IMR-90 (cell line): ENCODE measurements around the gene POGLUT2. TPM values are rescaled to one million over a fixed set of nuclear protein-coding genes. Genes with fewer than 3 reads are reported as not detected.

Source experiments
- ATAC-seq: fragments of 200-7000 bp; cut with Tn5 transposase; 2 replicates; pipeline ENCODE4 v1.9.1; 2020; ENCODE audit warnings: low read depth, mild to moderate bottlenecking, moderate library complexity
- BruUV-seq: library from RNA; stranded (reverse); fragments of 400-500 nt; replicated peaks from 2 replicates; lab custom pipeline; 2021; lab: Mats Ljungman, UMichigan
- CTCF ChIA-PET: fragments of 300-600 bp; formaldehyde crosslinking; extraction: SDS; loops from one replicate; lab custom pipeline; 2021; ENCODE audit warnings: antibody characterized with exemption; lab: Yijun Ruan, JAX
- POLR2A ChIA-PET: fragments of 300-600 bp; sonication (Branson Sonifier 250); formaldehyde crosslinking; loops from one replicate; lab custom pipeline; 2022; ENCODE audit warnings: antibody characterized with exemption; ENCODE audit not compliant: unreplicated experiment; lab: Charles Lee
- DNase-seq: peaks from one replicate; pipeline ENCODE4 v3.0.0; 2013
- H2AFZ ChIP-seq: replicated peaks from 2 replicates; pipeline ENCODE3; 2013; ENCODE audit warnings: low read length, mild to moderate bottlenecking; ENCODE audit not compliant: poor library complexity
- H2AK5ac ChIP-seq: 2 replicates; pipeline ENCODE4 v1.6.1; 2013; ENCODE audit warnings: low read depth, low read length, inconsistent platforms
- H2AK9ac ChIP-seq: replicated peaks from 2 replicates; pipeline ENCODE3; 2013; ENCODE audit warnings: mild to moderate bottlenecking, low read depth, low read length, moderate library complexity; ENCODE audit not compliant: poor library complexity
- H2BK120ac ChIP-seq: 2 replicates; pipeline ENCODE4 v1.6.1; 2013; ENCODE audit warnings: low read depth, low read length, inconsistent platforms
- H2BK15ac ChIP-seq: 3 replicates; pipeline ENCODE4 v1.6.1; 2013; ENCODE audit warnings: low read depth, low read length, inconsistent platforms
- H2BK20ac ChIP-seq: 2 replicates; pipeline ENCODE4 v1.6.1; 2013; ENCODE audit warnings: low read depth, mild to moderate bottlenecking, inconsistent platforms, low read length, moderate library complexity
- H2BK5ac ChIP-seq: 2 replicates; pipeline ENCODE4 v1.6.1; 2013; ENCODE audit warnings: mild to moderate bottlenecking, low read depth, low read length, inconsistent platforms; ENCODE audit not compliant: poor library complexity, severe bottlenecking
- H3K14ac ChIP-seq: replicated peaks from 2 replicates; pipeline ENCODE4 v1.6.1; 2013; ENCODE audit warnings: low read depth, low read length, inconsistent platforms
- H3K18ac ChIP-seq: 2 replicates; pipeline ENCODE4 v1.6.1; 2013; ENCODE audit warnings: low read depth, low read length, control low read depth
- H3K23ac ChIP-seq: 2 replicates; pipeline ENCODE4 v1.6.1; 2013; ENCODE audit warnings: low read depth, low read length, inconsistent platforms
- H3K27ac ChIP-seq: 2 replicates; pipeline ENCODE4 v1.5.1; 2013; ENCODE audit warnings: mild to moderate bottlenecking, control low read depth, low read length; ENCODE audit not compliant: insufficient read depth
- H3K27me3 ChIP-seq: 2 replicates; pipeline ENCODE4 v1.6.1; 2013; ENCODE audit warnings: low read length; ENCODE audit not compliant: control insufficient read depth, insufficient read depth
- H3K36me3 ChIP-seq: 2 replicates; pipeline ENCODE4 v1.6.1; 2013; ENCODE audit warnings: low read length, mixed read lengths; ENCODE audit not compliant: control insufficient read depth, insufficient read depth
- H3K4ac ChIP-seq: 2 replicates; pipeline ENCODE4 v1.6.1; 2013; ENCODE audit warnings: low read depth, low read length, inconsistent platforms
- H3K4me1 ChIP-seq: 2 replicates; pipeline ENCODE4 v1.6.1; 2013; ENCODE audit warnings: low read length, mixed read lengths; ENCODE audit not compliant: control insufficient read depth, insufficient read depth
- H3K4me2 ChIP-seq: 2 replicates; pipeline ENCODE4 v1.6.1; 2013; ENCODE audit warnings: low read depth, mild to moderate bottlenecking, control low read depth, low read length, moderate library complexity
- H3K4me3 ChIP-seq: 2 replicates; pipeline ENCODE4 v1.5.1; 2013; ENCODE audit warnings: low read depth, mild to moderate bottlenecking, control low read depth, low read length, moderate library complexity; ENCODE audit not compliant: insufficient read depth
- H3K56ac ChIP-seq: 2 replicates; pipeline ENCODE4 v1.6.1; 2013; ENCODE audit warnings: low read length, inconsistent platforms; ENCODE audit not compliant: insufficient read depth; ENCODE audit errors: extremely low read depth
- H3K79me1 ChIP-seq, 2 experiments: 2 replicates each; pipeline ENCODE4 v1.6.1; 2013; ENCODE audit warnings: low read length in 2 of 2, inconsistent platforms in 1 of 2, low read depth in 1 of 2
- H3K9ac ChIP-seq: 2 replicates; pipeline ENCODE4 v1.6.1; 2013; ENCODE audit warnings: low read depth, low read length, control low read depth
- H3K9me1 ChIP-seq: 2 replicates; pipeline ENCODE4 v1.6.1; 2013; ENCODE audit warnings: low read length, inconsistent platforms; ENCODE audit not compliant: insufficient read depth
- H3K9me3 ChIP-seq: 2 replicates; pipeline ENCODE4 v1.6.1; 2013; ENCODE audit warnings: low read length; ENCODE audit not compliant: control insufficient read depth, insufficient read depth
- H4K20me1 ChIP-seq: 2 replicates; pipeline ENCODE4 v1.6.1; 2013; ENCODE audit warnings: low read length, inconsistent platforms; ENCODE audit not compliant: insufficient read depth
- H4K5ac ChIP-seq: 2 replicates; pipeline ENCODE4 v1.6.1; 2013; ENCODE audit warnings: mild to moderate bottlenecking, low read depth, low read length, control low read depth
- H4K8ac ChIP-seq, 2 experiments: 2 replicates each; pipeline ENCODE4 v1.6.1; 2013; ENCODE audit warnings: low read depth in 2 of 2, low read length in 2 of 2, control low read depth in 1 of 2, inconsistent platforms in 1 of 2
- H4K91ac ChIP-seq: 2 replicates; pipeline ENCODE4 v1.6.1; 2013; ENCODE audit warnings: low read depth, low read length, inconsistent platforms; ENCODE audit not compliant: insufficient read depth
- BHLHE40 ChIP-seq: fragments of 150-350 bp; IDR thresholded peaks from 2 replicates; pipeline ENCODE4 v1.6.1; 2016; ENCODE audit warnings: mild to moderate bottlenecking, low read depth, low read length
- CEBPB ChIP-seq: IDR thresholded peaks from 2 replicates; pipeline ENCODE4 v1.6.1; 2012; ENCODE audit warnings: low read depth, low read length, improper control_type of control experiment
- CHD1 ChIP-seq: IDR thresholded peaks from 2 replicates; pipeline ENCODE4 v1.6.1; 2012; ENCODE audit warnings: low read depth, low read length, improper control_type of control experiment
- MAZ ChIP-seq: IDR thresholded peaks from 2 replicates; pipeline ENCODE4 v1.6.1; 2012; ENCODE audit warnings: low read depth, mild to moderate bottlenecking, low read length, improper control_type of control experiment, moderate library complexity, borderline replicate concordance
- MXI1 ChIP-seq: IDR thresholded peaks from 2 replicates; pipeline ENCODE4 v1.6.1; 2012; ENCODE audit warnings: low read depth, mild to moderate bottlenecking, low read length, moderate library complexity, borderline replicate concordance
- NFE2L2 ChIP-seq: fragments of 150-350 bp; IDR thresholded peaks from 2 replicates; pipeline ENCODE4 v1.6.1; 2016; ENCODE audit warnings: low read depth, mild to moderate bottlenecking, low read length
- POLR2A ChIP-seq: IDR thresholded peaks from 2 replicates; pipeline ENCODE4 v1.6.1; 2012; ENCODE audit warnings: mild to moderate bottlenecking, low read depth, low read length
- RAD21 ChIP-seq: IDR thresholded peaks from 2 replicates; pipeline ENCODE4 v1.6.1; 2012; ENCODE audit warnings: low read length, improper control_type of control experiment
- RCOR1 ChIP-seq: IDR thresholded peaks from 2 replicates; pipeline ENCODE4 v1.6.1; 2012; ENCODE audit warnings: mild to moderate bottlenecking, low read length, improper control_type of control experiment; ENCODE audit not compliant: insufficient replicate concordance
- dilution Hi-C: fragments of 300-500 bp; cut with HindIII; formaldehyde crosslinking; loops from one replicate; pipeline ENCODE4 v1.14.3; 2018; ENCODE audit warnings: low sequenced_read_pairs; ENCODE audit not compliant: unreplicated experiment
- in situ Hi-C: fragments of 300-500 bp; cut with MboI; formaldehyde crosslinking; loops from 3 replicates; pipeline ENCODE4 v1.14.3; 2019; ENCODE audit warnings: low sequenced_read_pairs, inconsistent platforms, mixed read lengths
- intact Hi-C: fragments of 100-400 bp; cut with micrococcal nuclease; formaldehyde crosslinking; loops from 2 replicates; pipeline ENCODE4 v1.10.0; 2022
- polyA plus RNA-seq, 3 experiments: library from polyadenylated mRNA; depleted of rRNA; stranded (reverse); fragments of >200 nt; gene quantifications; 2 replicates each; pipeline ENCODE4 v1.2.3, GENCODE V29; 2012; ENCODE audit warnings: low replicate concordance in 1 of 3
- total RNA-seq: library from RNA; depleted of rRNA; stranded (reverse); fragments of >200 nt; gene quantifications from 2 replicates; pipeline ENCODE4 v1.2.3, GENCODE V29; 2012
- TF ChIP-seq, protein P1 (sequence below): conservative IDR thresholded peaks from 2 replicates; pipeline ENCODE4 v1.5.1; 2012; ENCODE audit warnings: mild to moderate bottlenecking, low read depth, low read length, improper control_type of control experiment
- TF ChIP-seq, protein P2 (sequence below): fragments of 150-350 bp; IDR thresholded peaks from 2 replicates; pipeline ENCODE4 v1.6.1; 2016; ENCODE audit warnings: low read depth, mild to moderate bottlenecking, low read length, moderate library complexity, borderline replicate concordance

POGLUT2 gene
- total and polyA plus RNA-seq, 2 of the 4 experiments (the other 2 are of a cell fraction), result 10.6 to 14.3 TPM

DNA sequence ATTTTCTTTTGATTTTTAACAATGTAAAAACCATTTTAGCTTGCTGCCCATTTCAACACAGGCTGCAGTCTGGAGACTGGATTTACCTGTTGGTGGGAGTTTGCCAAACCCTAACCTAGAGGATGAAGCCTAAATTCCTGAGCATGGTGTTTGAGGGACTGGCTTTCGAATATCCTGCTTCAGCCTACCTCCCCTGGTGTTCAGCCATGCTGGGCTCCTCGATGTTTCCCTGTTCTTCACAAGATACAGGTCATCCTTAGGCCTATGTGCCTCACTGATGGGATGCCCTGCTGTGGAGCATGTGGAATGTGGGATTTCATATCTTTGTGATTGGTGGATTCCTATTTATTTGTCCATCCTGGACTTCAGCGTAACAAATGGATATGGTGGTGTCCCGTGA is 26.6 kb upstream of the POGLUT2 start (continued):
- no peak for TF ChIP-seq MAZ
- TF ChIP-seq, protein P1, sequence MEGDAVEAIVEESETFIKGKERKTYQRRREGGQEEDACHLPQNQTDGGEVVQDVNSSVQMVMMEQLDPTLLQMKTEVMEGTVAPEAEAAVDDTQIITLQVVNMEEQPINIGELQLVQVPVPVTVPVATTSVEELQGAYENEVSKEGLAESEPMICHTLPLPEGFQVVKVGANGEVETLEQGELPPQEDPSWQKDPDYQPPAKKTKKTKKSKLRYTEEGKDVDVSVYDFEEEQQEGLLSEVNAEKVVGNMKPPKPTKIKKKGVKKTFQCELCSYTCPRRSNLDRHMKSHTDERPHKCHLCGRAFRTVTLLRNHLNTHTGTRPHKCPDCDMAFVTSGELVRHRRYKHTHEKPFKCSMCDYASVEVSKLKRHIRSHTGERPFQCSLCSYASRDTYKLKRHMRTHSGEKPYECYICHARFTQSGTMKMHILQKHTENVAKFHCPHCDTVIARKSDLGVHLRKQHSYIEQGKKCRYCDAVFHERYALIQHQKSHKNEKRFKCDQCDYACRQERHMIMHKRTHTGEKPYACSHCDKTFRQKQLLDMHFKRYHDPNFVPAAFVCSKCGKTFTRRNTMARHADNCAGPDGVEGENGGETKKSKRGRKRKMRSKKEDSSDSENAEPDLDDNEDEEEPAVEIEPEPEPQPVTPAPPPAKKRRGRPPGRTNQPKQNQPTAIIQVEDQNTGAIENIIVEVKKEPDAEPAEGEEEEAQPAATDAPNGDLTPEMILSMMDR, result no peak

DNA sequence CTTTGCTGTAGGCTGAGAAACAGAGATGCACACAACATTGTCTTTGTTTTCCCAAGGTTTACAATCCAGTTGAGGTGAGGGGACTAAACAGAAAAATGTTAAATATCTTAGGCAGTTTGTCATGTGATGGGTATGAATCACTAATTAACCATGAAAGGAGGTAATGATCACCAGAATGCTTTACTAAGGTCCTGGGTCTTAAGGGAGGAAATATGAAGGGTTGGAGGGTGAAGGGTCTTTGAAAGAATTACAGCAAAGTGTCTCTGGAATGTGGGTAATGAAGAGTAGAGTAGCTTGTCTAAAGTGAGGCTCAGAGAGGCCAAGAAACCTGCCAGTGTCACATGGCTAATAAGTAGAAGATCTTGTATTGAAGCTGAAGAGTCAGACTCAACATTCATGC is 19.1 kb upstream of the POGLUT2 start:
- peaks cover 5% of the 10 kb centered on the region; the same call in 1 of the 2 replicates for H3K9me1 ChIP-seq
- no peak overlapping the region for H3K56ac ChIP-seq
- H3K9ac ChIP-seq, result no peak overlapping the region
- no peak overlapping the region for H2AK5ac ChIP-seq
- DNase-seq (no peak), ATAC-seq (peak; percentile 29)
- peak overlapping the region; percentile 1; the same call in 1 of the 2 replicates for H3K23ac ChIP-seq
- no peaks in the 10 kb centered on the region for H3K27me3 ChIP-seq
- no peak for TF ChIP-seq BHLHE40
- TF ChIP-seq, protein P2, sequence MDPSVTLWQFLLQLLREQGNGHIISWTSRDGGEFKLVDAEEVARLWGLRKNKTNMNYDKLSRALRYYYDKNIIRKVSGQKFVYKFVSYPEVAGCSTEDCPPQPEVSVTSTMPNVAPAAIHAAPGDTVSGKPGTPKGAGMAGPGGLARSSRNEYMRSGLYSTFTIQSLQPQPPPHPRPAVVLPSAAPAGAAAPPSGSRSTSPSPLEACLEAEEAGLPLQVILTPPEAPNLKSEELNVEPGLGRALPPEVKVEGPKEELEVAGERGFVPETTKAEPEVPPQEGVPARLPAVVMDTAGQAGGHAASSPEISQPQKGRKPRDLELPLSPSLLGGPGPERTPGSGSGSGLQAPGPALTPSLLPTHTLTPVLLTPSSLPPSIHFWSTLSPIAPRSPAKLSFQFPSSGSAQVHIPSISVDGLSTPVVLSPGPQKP, result no peak
- TF ChIP-seq CHD1, result no peak
- TF ChIP-seq NFE2L2, result no peak
- TF ChIP-seq CEBPB, result no peak
- TF ChIP-seq RAD21, result no peak
- no peak for TF ChIP-seq MXI1
- no peak for TF ChIP-seq RCOR1
- TF ChIP-seq POLR2A, result no peak
- no peak for TF ChIP-seq MAZ
- intact Hi-C loops, result no loop called here
- H3K14ac ChIP-seq, result no peak overlapping the region
- H2BK20ac ChIP-seq, result no peak overlapping the region
- H3K4me3 ChIP-seq, result no peak overlapping the region
- no peaks in the 10 kb centered on the region for H4K20me1 ChIP-seq
- no peak overlapping the region for H3K4me2 ChIP-seq
- no peak overlapping the region for H4K91ac ChIP-seq
- H2BK5ac ChIP-seq, result no peak overlapping the region
- no peak overlapping the region; the same call in 1 of the 2 replicates for H4K5ac ChIP-seq
- no peak overlapping the region for H2AFZ ChIP-seq
- no peak overlapping the region for H2AK9ac ChIP-seq
- H3K27ac ChIP-seq, result no peak overlapping the region
- H3K79me1 ChIP-seq, result peaks cover 17 to 28% of the 10 kb centered on the region in 2 experiments
- dilution Hi-C loops, result no loop called here
- no peak overlapping the region for H4K8ac ChIP-seq
- ChIA-PET POLR2A (no interaction called here), CTCF (no interaction called here)
- H3K4ac ChIP-seq, result no peak overlapping the region
- BruUV-seq, result no TSS peak
- no peak overlapping the region for H2BK120ac ChIP-seq
- H3K36me3 ChIP-seq, result peaks cover 12% of the 10 kb centered on the region
- no peak overlapping the region for H3K18ac ChIP-seq
- in situ Hi-C loops, result no loop called here
- no peaks in the 10 kb centered on the region for H3K9me3 ChIP-seq
- no peak overlapping the region for H2BK15ac ChIP-seq
- peaks cover 2% of the 10 kb centered on the region; the same call in 1 of the 2 replicates for H3K4me1 ChIP-seq
